Fibroblast of pulmonary artery (primary cell): ENCODE measurements around the gene KCP.
A peak's percentile ranks its signal among the peaks of the same experiment; 100 is the strongest.

ENCODE experiments used
- DNase-seq: peaks from one replicate; pipeline ENCODE4 v3.0.0-alpha.2; 2010; ENCODE audit warnings: low read depth
- H3K4me3 ChIP-seq: replicated peaks from 2 replicates; pipeline ENCODE4 v1.5.1; 2011; ENCODE audit warnings: low read depth, mild to moderate bottlenecking, control low read depth, low read length, moderate library complexity
- CTCF ChIP-seq: IDR thresholded peaks from 2 replicates; pipeline ENCODE4 v1.5.1; 2011; ENCODE audit warnings: mild to moderate bottlenecking, control low read depth, low read length, inconsistent platforms; ENCODE audit errors: missing control alignments

Gene KCP

GRCh38 chr7:128861957-128862570, 48.4 kb downstream of the KCP start:
- peak overlapping the region; percentile 95 for H3K4me3 ChIP-seq
- DNase-seq, result no peak
- TF ChIP-seq CTCF, result no peak

- peak; percentile 54 for DNase-seq
- peak; percentile 36 for TF ChIP-seq CTCF
- H3K4me3 ChIP-seq, result no peak overlapping the region
These were observed 50.1 kb downstream of the KCP start for GRCh38 chr7:128860158-128861073.

- no peak for TF ChIP-seq CTCF
- no peak overlapping the region for H3K4me3 ChIP-seq
- no peak for DNase-seq
These were observed 51.0 kb downstream of the KCP start for GRCh38 chr7:128859232-128860157.

- no peak overlapping the region for H3K4me3 ChIP-seq
- TF ChIP-seq CTCF, result no peak
- DNase-seq, result no peak
These were observed 51.9 kb downstream of the KCP start for GRCh38 chr7:128858380-128859231.

GRCh38 chr7:128856001-128856718, 54.3 kb downstream of the KCP start:
- H3K4me3 ChIP-seq, result no peak overlapping the region
- no peak for TF ChIP-seq CTCF
- DNase-seq, result no peak
